Spleen (tissue), 11 donors: ENCODE measurements around the gene UBAC1. TPM values are rescaled to one million over a fixed set of nuclear protein-coding genes. Genes with fewer than 3 reads are reported as not detected.
"Not testable (repeated sequence)": the region's sequence is repeated elsewhere in the genome, so short reads cannot be mapped to it uniquely, and the experiment has no call there.

Experiments
- DNase-seq: peaks from one replicate; pipeline ENCODE4 v3.0.0-alpha.2; 2020
- H3K27ac ChIP-seq, 8 donors: fragments of 200-600 bp; sonication (generic) in 7 of 8; 1 replicate in 4 of 8; 2 replicates in 4 of 8; pipeline versions ENCODE4 v1.5.0 to v1.8.0; 2016 to 2021; ENCODE audit warnings: inconsistent platforms in 4 of 8, mild to moderate bottlenecking in 4 of 8, moderate library complexity in 1 of 8
- H3K27me3 ChIP-seq, 7 donors: fragments of 200-600 bp; sonication (generic) in 6 of 7; replicated peaks in 1 of 7; 1 replicate in 4 of 7; 2 replicates in 3 of 7; pipeline versions ENCODE4 v1.5.0 to v1.8.0; 2016 to 2021; ENCODE audit warnings: inconsistent platforms in 3 of 7, mild to moderate bottlenecking in 1 of 7
- H3K36me3 ChIP-seq, 6 donors: fragments of 200-600 bp; sonication (generic) in 5 of 6; 1 replicate in 4 of 6; 2 replicates in 2 of 6; pipeline versions ENCODE4 v1.5.0 to v1.8.0; 2016 to 2021; ENCODE audit warnings: inconsistent platforms in 2 of 6
- H3K4me1 ChIP-seq, 6 donors: fragments of 200-600 bp; sonication (generic) in 5 of 6; 1 replicate in 3 of 6; 2 replicates in 3 of 6; pipeline versions ENCODE4 v1.5.0 to v1.8.0; 2016 to 2021; ENCODE audit warnings: inconsistent platforms in 3 of 6
- H3K4me3 ChIP-seq, 8 donors: fragments of 200-600 bp; sonication (generic) in 7 of 8; 1 replicate in 4 of 8; 2 replicates in 4 of 8; pipeline versions ENCODE4 v1.5.0 to v1.8.0; 2016 to 2021; ENCODE audit warnings: inconsistent platforms in 4 of 8, mild to moderate bottlenecking in 4 of 8, moderate library complexity in 2 of 8
- H3K9me3 ChIP-seq, 8 donors: fragments of 200-600 bp; sonication (generic) in 7 of 8; 1 replicate in 4 of 8; 2 replicates in 4 of 8; pipeline versions ENCODE4 v1.5.0 to v1.8.0; 2016 to 2021; ENCODE audit warnings: inconsistent platforms in 4 of 8
- CTCF ChIP-seq, 11 experiments: fragments of 200-600 bp in 7 of 11; fragments of 450-650 bp in 4 of 11; sonication (generic) in 4 of 11; IDR thresholded peaks in 8 of 11; conservative IDR thresholded peaks in 3 of 11; 1 replicate in 7 of 11; 2 replicates in 4 of 11; pipeline versions ENCODE4 v1.4.0 to v1.8.0; 2016 to 2021; ENCODE audit warnings: antibody characterized with exemption in 11 of 11, inconsistent platforms in 4 of 11, mild to moderate bottlenecking in 1 of 11
- POLR2A ChIP-seq, 3 donors: fragments of 450-650 bp; IDR thresholded peaks; one replicate each; pipeline ENCODE4 v1.5.1; 2017; ENCODE audit warnings: antibody characterized with exemption in 3 of 3, mild to moderate bottlenecking in 1 of 3
- POLR2AphosphoS5 ChIP-seq, 3 donors: sonication (generic); formaldehyde crosslinking; IDR thresholded peaks; one replicate each; pipeline ENCODE4 v1.5.1; 2017; ENCODE audit warnings: antibody characterized with exemption in 3 of 3
- WGBS, 5 donors: extraction: QIAGEN DNeasy Blood & Tissue Kit in 3 of 5; methylation state at CpG; one replicate each; pipeline versions ENCODE4 v1.1.5 to v1.1.7; 2013 to 2018; 5-methylcytosine and 5-hydroxymethylcytosine counted together
- intact Hi-C: fragments of 100-400 bp; cut with DNase I; formaldehyde crosslinking; loops from one replicate; pipeline ENCODE4 v1.15.0; 2023; ENCODE audit warnings: low total_unique reads
- polyA plus RNA-seq, 3 donors: library from polyadenylated mRNA; stranded (reverse); fragments of 200-250 nt; gene quantifications; one replicate each; pipeline ENCODE4 v1.2.1, GENCODE V29; 2013
- total RNA-seq, 7 donors: library from RNA; depleted of rRNA in 3 of 7; stranded (reverse); fragments of >200 nt in 3 of 7; fragmentation: NEBNext Ultra II Directional in 4 of 7; extraction: Animal tissue kit (Norgen Biotek cat#: 25700) in 4 of 7; gene quantifications; one replicate each; pipeline versions ENCODE4 v1.1.0 to v1.2.1, GENCODE V29; 2016 to 2021
- donor health status: healthy with polysubstance abuse.
- donor health status: DM: no; HTN: no; CAD: no; lungs with moderate emphysema.
- donor health status: DM: no; HTN: no; CAD: no.
- donor health status: Bipolar disorder and iron deficiency.
- donor health status: healthy.
- donor health status: DM: no; HTN: no; CAD: no.
- donor health status: DM: yes; HTN: yes; CAD: no.

UBAC1 gene
- total and polyA plus RNA-seq, 10 donors = 28.0 to 45.8 (median 34.5) TPM

- Histone ChIP-seq H3K4me3 (no peak overlapping the region), H3K36me3 (peaks cover 5 to 100% (median 88%) of the 10 kb centered on the region in 6 donors), H3K9me3 (no peaks in the 10 kb centered on the region), H3K27me3 (no peaks in the 10 kb centered on the region), H3K4me1 (no peaks in the 10 kb centered on the region), H3K27ac (no peak overlapping the region)
- no peak for DNase-seq
- intact Hi-C loops = no loop called here
- WGBS, 5 donors = 79 to 89% (median 85%) methylated on average over 4 of the region's 4 CpGs
- TF ChIP-seq POLR2AphosphoS5 (IDR thresholded peaks at IDR 0.05) = no peak
- no peak for TF ChIP-seq CTCF (IDR thresholded peaks at IDR 0.05 in 8 of 11, conservative IDR thresholded peaks at IDR 0.05 in 3 of 11)
- TF ChIP-seq POLR2A (IDR thresholded peaks at IDR 0.05) = no peak
These were observed 12.2 kb downstream of the UBAC1 start for GRCh38 chr9:135948968-135949367.

- H3K9me3 ChIP-seq = no peaks in the 10 kb centered on the region
- H3K27ac ChIP-seq = no peak overlapping the region
- H3K27me3 ChIP-seq = no peaks in the 10 kb centered on the region
- H3K4me1 ChIP-seq = no peaks in the 10 kb centered on the region
- TF ChIP-seq CTCF (IDR thresholded peaks at IDR 0.05 in 8 of 11, conservative IDR thresholded peaks at IDR 0.05 in 3 of 11) = no peak
- no peak for TF ChIP-seq POLR2A (IDR thresholded peaks at IDR 0.05)
- no peak for TF ChIP-seq POLR2AphosphoS5 (IDR thresholded peaks at IDR 0.05)
- DNase-seq = no peak
- WGBS, 5 donors = 86 to 95% (median 93%) methylated on average over 9 to 11 of the region's 11 CpGs
- H3K4me3 ChIP-seq = no peak overlapping the region
- intact Hi-C loops = no loop called here
- H3K36me3 ChIP-seq = peaks cover 5 to 100% (median 90%) of the 10 kb centered on the region in 6 donors
These were observed 12.7 kb downstream of the UBAC1 start for GRCh38 chr9:135948446-135948845.

GRCh38 chr9:135947582-135947981, 13.6 kb downstream of the UBAC1 start:
- no peak for TF ChIP-seq POLR2AphosphoS5 (IDR thresholded peaks at IDR 0.05)
- no peak for TF ChIP-seq CTCF (IDR thresholded peaks at IDR 0.05 in 8 of 11, conservative IDR thresholded peaks at IDR 0.05 in 3 of 11)
- no peak for TF ChIP-seq POLR2A (IDR thresholded peaks at IDR 0.05)
- DNase-seq = no peak
- Histone ChIP-seq H3K4me3 (no peak overlapping the region), H3K4me1 (no peaks in the 10 kb centered on the region), H3K27ac (no peak overlapping the region), H3K27me3 (no peaks in the 10 kb centered on the region), H3K9me3 (no peaks in the 10 kb centered on the region), H3K36me3 (peaks cover under 1 to 100% (median 90%) of the 10 kb centered on the region in 6 donors)
- 94 to 97% (median 96%) methylated on average over 18 of the region's 18 CpGs for WGBS, 5 donors
- intact Hi-C loops = no loop called here

GRCh38 chr9:135947105-135947504, 14.1 kb downstream of the UBAC1 start:
- intact Hi-C loops, H3K4me3 ChIP-seq, H3K9me3 ChIP-seq, H3K27me3 ChIP-seq, H3K4me1 ChIP-seq, DNase-seq, H3K27ac ChIP-seq: not testable (repeated sequence)
- WGBS, 5 donors = 93 to 97% (median 97%) methylated on average over 19 of the region's 19 CpGs
- peaks cover 0 to 100% (median 86%) of the 10 kb centered on the region in 6 donors for H3K36me3 ChIP-seq
